ENCODE data around the gene FPR3.

The FPR3 gene

GRCh38 chr19:51788029-51788428, 6.9 kb upstream of the FPR3 start:
- Histone ChIP-seq H3K9me3 (ENCODE audit: control insufficient read depth, low read length) (no peaks in the 10 kb centered on the region), H3K36me3 (ENCODE audit: control insufficient read depth, insufficient read depth, low read length) (no peaks in the 10 kb centered on the region), H3K9ac (no peak overlapping the region), H3K27ac (no peak overlapping the region), H3K27me3 (ENCODE audit: control insufficient read depth, insufficient read depth, low read length) (no peaks in the 10 kb centered on the region), H3K4me1 (peaks cover 16% of the 10 kb centered on the region), H3K4me2 (ENCODE audit: low read length) (no peak overlapping the region), H3K4me3 (ENCODE audit: low read depth, low read length) (no peak overlapping the region), H2AFZ (no peak overlapping the region), H3K79me2 (no peaks in the 10 kb centered on the region)
- TF ChIP-seq CTCF (IDR thresholded peaks at IDR 0.05): no peak

- Histone ChIP-seq H3K9me3 (ENCODE audit: control insufficient read depth, low read length) (no peaks in the 10 kb centered on the region), H3K79me2 (no peaks in the 10 kb centered on the region), H3K36me3 (ENCODE audit: control insufficient read depth, insufficient read depth, low read length) (no peaks in the 10 kb centered on the region), H3K4me1 (peaks cover 19% of the 10 kb centered on the region), H3K9ac (no peak overlapping the region), H3K4me2 (ENCODE audit: low read length) (no peak overlapping the region), H3K27ac (no peak overlapping the region), H3K4me3 (ENCODE audit: low read depth, low read length) (no peak overlapping the region), H2AFZ (no peak overlapping the region), H3K27me3 (ENCODE audit: control insufficient read depth, insufficient read depth, low read length) (no peaks in the 10 kb centered on the region)
- no peak for TF ChIP-seq CTCF (IDR thresholded peaks at IDR 0.05)
Observed at GRCh38 chr19:51789061-51789795, 5.7 kb upstream of the FPR3 start.

- Histone ChIP-seq H3K27ac (no peak overlapping the region), H3K9ac (no peak overlapping the region), H2AFZ (no peak overlapping the region), H3K79me2 (no peaks in the 10 kb centered on the region), H3K4me3 (ENCODE audit: low read depth, low read length) (no peak overlapping the region), H3K4me1 (peaks cover 19% of the 10 kb centered on the region), H3K9me3 (ENCODE audit: control insufficient read depth, low read length) (no peaks in the 10 kb centered on the region), H3K27me3 (ENCODE audit: control insufficient read depth, insufficient read depth, low read length) (no peaks in the 10 kb centered on the region), H3K4me2 (ENCODE audit: low read length) (no peak overlapping the region), H3K36me3 (ENCODE audit: control insufficient read depth, insufficient read depth, low read length) (no peaks in the 10 kb centered on the region)
- no peak for TF ChIP-seq CTCF (IDR thresholded peaks at IDR 0.05)
Observed at GRCh38 chr19:51792932-51793331, 2.0 kb upstream of the FPR3 start.

GRCh38 chr19:51793994-51794393, 963 bp upstream of the FPR3 start:
- Histone ChIP-seq H3K4me3 (ENCODE audit: low read depth, low read length) (no peak overlapping the region), H3K36me3 (ENCODE audit: control insufficient read depth, insufficient read depth, low read length) (no peaks in the 10 kb centered on the region), H3K79me2 (no peaks in the 10 kb centered on the region), H3K9me3 (ENCODE audit: control insufficient read depth, low read length) (no peaks in the 10 kb centered on the region), H3K9ac (no peak overlapping the region), H2AFZ (peak overlapping the region; percentile 77), H3K27me3 (ENCODE audit: control insufficient read depth, insufficient read depth, low read length) (no peaks in the 10 kb centered on the region), H3K4me2 (ENCODE audit: low read length) (no peak overlapping the region), H3K4me1 (peaks cover 29% of the 10 kb centered on the region), H3K27ac (peak overlapping the region; percentile 72)
- TF ChIP-seq CTCF (IDR thresholded peaks at IDR 0.05): no peak

- no peak overlapping the region for H3K4me2 ChIP-seq (ENCODE audit: low read length)
- H3K36me3 ChIP-seq (ENCODE audit: control insufficient read depth, insufficient read depth, low read length): no peaks in the 10 kb centered on the region
- no peaks in the 10 kb centered on the region for H3K9me3 ChIP-seq (ENCODE audit: control insufficient read depth, low read length)
- H3K79me2 ChIP-seq: no peaks in the 10 kb centered on the region
- no peak overlapping the region for H3K9ac ChIP-seq
- no peaks in the 10 kb centered on the region for H3K27me3 ChIP-seq (ENCODE audit: control insufficient read depth, insufficient read depth, low read length)
- peaks cover 46% of the 10 kb centered on the region for H3K4me1 ChIP-seq
- H3K4me3 ChIP-seq (ENCODE audit: low read depth, low read length): no peak overlapping the region
- no peak for TF ChIP-seq CTCF (IDR thresholded peaks at IDR 0.05)
- no peak overlapping the region for H2AFZ ChIP-seq
- peak overlapping the region; percentile 3 for H3K27ac ChIP-seq
Observed at GRCh38 chr19:51796195-51796679, 1.3 kb downstream of the FPR3 start.
